ENCODE measurements around the gene PTGDS. TPM values are rescaled to one million over a fixed set of nuclear protein-coding genes. Genes with fewer than 3 reads are reported as not detected.

The PTGDS gene
- total RNA-seq, 1 experiment from 2014 or later: not detected

GRCh38 chr9:137014166-137014565 is 36.9 kb downstream of the PTGDS start:
- H3K27me3 ChIP-seq (replicated peaks; ENCODE audit: control insufficient read depth, insufficient read depth, low read length): no peaks in the 10 kb centered on the region
- Mint-ChIP-seq H3K4me3 (ENCODE audit: unreplicated experiment) (no peak overlapping the region), H3K27ac (ENCODE audit: unreplicated experiment) (no peak overlapping the region), H3K4me1 (ENCODE audit: low read depth, unreplicated experiment) (no peaks in the 10 kb centered on the region), H3K36me3 (ENCODE audit: insufficient read depth, unreplicated experiment) (no peaks in the 10 kb centered on the region), H3K9me3 (ENCODE audit: unreplicated experiment) (no peaks in the 10 kb centered on the region), H3K27me3 (ENCODE audit: insufficient read depth, unreplicated experiment) (no peaks in the 10 kb centered on the region)
- H3K4me3 ChIP-seq (ENCODE audit: low read depth, low read length): no peak overlapping the region
- POLR2A ChIA-PET: no interaction called here
- no peaks in the 10 kb centered on the region for H3K9me3 ChIP-seq
- CTCF ChIA-PET: no interaction called here
- no peak for TF ChIP-seq CTCF (IDR thresholded peaks at IDR 0.05; ENCODE audit: insufficient read depth in 1 of 2, low read depth in 1 of 2, low read length in 1 of 2, severe bottlenecking in 1 of 2, unreplicated experiment in 1 of 2)
- no peak for DNase-seq
- no peaks in the 10 kb centered on the region; the same call in 1 of the 2 replicates for H3K36me3 ChIP-seq (ENCODE audit: control insufficient read depth, insufficient read depth, low read length)
- no peaks in the 10 kb centered on the region for H3K4me1 ChIP-seq
- BruUV-seq (replicated peaks): no TSS peak
- intact Hi-C loops (cut with micrococcal nuclease; ENCODE audit: unreplicated experiment): no loop called here

GRCh38 chr9:137014776-137015539 is 37.7 kb downstream of the PTGDS start:
- no peaks in the 10 kb centered on the region; the same call in 1 of the 2 replicates for H3K36me3 ChIP-seq (ENCODE audit: control insufficient read depth, insufficient read depth, low read length)
- peaks cover 5% of the 10 kb centered on the region for H3K36me3 Mint-ChIP-seq (ENCODE audit: insufficient read depth, unreplicated experiment)
- no peak for TF ChIP-seq CTCF (IDR thresholded peaks at IDR 0.05; ENCODE audit: insufficient read depth in 1 of 2, low read depth in 1 of 2, low read length in 1 of 2, severe bottlenecking in 1 of 2, unreplicated experiment in 1 of 2)
- H3K4me1 ChIP-seq: no peaks in the 10 kb centered on the region
- BruUV-seq (replicated peaks): no TSS peak
- DNase-seq: no peak
- POLR2A ChIA-PET: no interaction called here
- intact Hi-C loops (cut with micrococcal nuclease; ENCODE audit: unreplicated experiment): no loop called here
- no peak overlapping the region for H3K27ac Mint-ChIP-seq (ENCODE audit: unreplicated experiment)
- H3K9me3 ChIP-seq: no peaks in the 10 kb centered on the region
- no peak overlapping the region for H3K4me3 ChIP-seq (ENCODE audit: low read depth, low read length)
- H3K4me1 Mint-ChIP-seq (ENCODE audit: low read depth, unreplicated experiment): no peaks in the 10 kb centered on the region
- CTCF ChIA-PET: no interaction called here
- H3K27me3 Mint-ChIP-seq (ENCODE audit: insufficient read depth, unreplicated experiment): no peaks in the 10 kb centered on the region
- no peak overlapping the region for H3K4me3 Mint-ChIP-seq (ENCODE audit: unreplicated experiment)
- H3K9me3 Mint-ChIP-seq (ENCODE audit: unreplicated experiment): no peaks in the 10 kb centered on the region
- H3K27me3 ChIP-seq (replicated peaks; ENCODE audit: control insufficient read depth, insufficient read depth, low read length): no peaks in the 10 kb centered on the region

- H3K36me3 Mint-ChIP-seq (ENCODE audit: insufficient read depth, unreplicated experiment): peaks cover 6% of the 10 kb centered on the region
- intact Hi-C loops (cut with micrococcal nuclease; ENCODE audit: unreplicated experiment): no loop called here
- no peaks in the 10 kb centered on the region for H3K27me3 Mint-ChIP-seq (ENCODE audit: insufficient read depth, unreplicated experiment)
- no peaks in the 10 kb centered on the region for H3K4me1 ChIP-seq
- no peak overlapping the region for H3K4me3 Mint-ChIP-seq (ENCODE audit: unreplicated experiment)
- H3K4me1 Mint-ChIP-seq (ENCODE audit: low read depth, unreplicated experiment): no peaks in the 10 kb centered on the region
- no peaks in the 10 kb centered on the region for H3K9me3 ChIP-seq
- no peak overlapping the region for H3K4me3 ChIP-seq (ENCODE audit: low read depth, low read length)
- H3K36me3 ChIP-seq (ENCODE audit: control insufficient read depth, insufficient read depth, low read length): no peaks in the 10 kb centered on the region; the same call in 1 of the 2 replicates
- no peak for DNase-seq
- ChIA-PET POLR2A (no interaction called here), CTCF (no interaction called here)
- no TSS peak for BruUV-seq (replicated peaks)
- no peak for TF ChIP-seq CTCF (IDR thresholded peaks at IDR 0.05; ENCODE audit: insufficient read depth in 1 of 2, low read depth in 1 of 2, low read length in 1 of 2, severe bottlenecking in 1 of 2, unreplicated experiment in 1 of 2)
- H3K27me3 ChIP-seq (replicated peaks; ENCODE audit: control insufficient read depth, insufficient read depth, low read length): no peaks in the 10 kb centered on the region
- no peaks in the 10 kb centered on the region for H3K9me3 Mint-ChIP-seq (ENCODE audit: unreplicated experiment)
- H3K27ac Mint-ChIP-seq (ENCODE audit: unreplicated experiment): no peak overlapping the region
Observed at GRCh38 chr9:137015540-137015930, 38.2 kb downstream of the PTGDS start.

All from Caco-2 (cell line).